Stimulated activated naive CD8-positive, alpha-beta T cell treated with anti-CD3 and anti-CD28 coated beads, Interleukin-15, Interleukin-2, amounts not matched to agents 100 U/mL and 50 U/mL, for 24 hours (primary cell): ENCODE measurements around the gene ALDH3B1.
A peak's percentile ranks its signal among the peaks of the same experiment; 100 is the strongest.

Source experiments
- ATAC-seq: fragments of 150-1000 bp; cut with Tn5 transposase; one replicate; pipeline ENCODE4 v1.10.0; 2021
- DNase-seq: peaks from one replicate; pipeline ENCODE4 v3.0.0; 2021

The ALDH3B1 gene

DNA sequence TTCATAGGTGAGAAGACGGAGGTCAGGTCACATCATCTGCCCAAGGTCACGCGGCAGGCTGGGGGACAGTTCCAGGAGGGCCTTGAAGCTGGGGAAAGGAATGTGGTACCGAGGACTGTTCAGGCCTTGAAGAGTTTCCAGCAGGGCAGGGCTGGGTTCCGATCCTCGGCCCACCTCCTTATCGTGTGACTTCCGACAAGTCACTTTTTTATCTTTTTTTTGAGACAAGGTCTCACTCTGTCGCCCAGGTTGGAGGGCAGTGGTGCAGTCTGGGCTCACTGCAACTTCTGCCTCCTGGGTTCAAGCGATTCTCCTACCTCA is 21.0 kb downstream of the ALDH3B1 start:
- ATAC-seq: no peak
- DNase-seq: no peak

DNA sequence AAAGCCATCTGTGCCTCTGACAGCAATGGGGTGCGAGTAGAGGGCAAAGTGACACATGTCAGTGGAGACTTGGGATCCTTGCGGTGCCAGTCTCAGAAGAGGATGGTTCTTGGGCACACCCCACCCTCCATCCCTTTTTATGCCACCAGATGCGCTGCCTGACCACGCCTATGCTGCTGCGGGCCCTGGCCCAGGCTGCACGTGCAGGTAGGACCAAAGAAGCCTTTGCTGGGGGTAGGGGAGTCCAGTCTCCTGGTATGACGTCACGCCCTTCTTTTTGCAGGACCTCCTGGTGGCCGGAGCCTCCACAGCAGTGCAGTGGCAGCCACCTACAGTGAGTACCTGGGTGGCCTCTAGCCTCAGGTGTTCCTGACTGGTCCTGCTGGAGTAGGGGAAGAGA is 21.9 kb downstream of the ALDH3B1 start:
- no peak for DNase-seq
- no peak for ATAC-seq

DNA sequence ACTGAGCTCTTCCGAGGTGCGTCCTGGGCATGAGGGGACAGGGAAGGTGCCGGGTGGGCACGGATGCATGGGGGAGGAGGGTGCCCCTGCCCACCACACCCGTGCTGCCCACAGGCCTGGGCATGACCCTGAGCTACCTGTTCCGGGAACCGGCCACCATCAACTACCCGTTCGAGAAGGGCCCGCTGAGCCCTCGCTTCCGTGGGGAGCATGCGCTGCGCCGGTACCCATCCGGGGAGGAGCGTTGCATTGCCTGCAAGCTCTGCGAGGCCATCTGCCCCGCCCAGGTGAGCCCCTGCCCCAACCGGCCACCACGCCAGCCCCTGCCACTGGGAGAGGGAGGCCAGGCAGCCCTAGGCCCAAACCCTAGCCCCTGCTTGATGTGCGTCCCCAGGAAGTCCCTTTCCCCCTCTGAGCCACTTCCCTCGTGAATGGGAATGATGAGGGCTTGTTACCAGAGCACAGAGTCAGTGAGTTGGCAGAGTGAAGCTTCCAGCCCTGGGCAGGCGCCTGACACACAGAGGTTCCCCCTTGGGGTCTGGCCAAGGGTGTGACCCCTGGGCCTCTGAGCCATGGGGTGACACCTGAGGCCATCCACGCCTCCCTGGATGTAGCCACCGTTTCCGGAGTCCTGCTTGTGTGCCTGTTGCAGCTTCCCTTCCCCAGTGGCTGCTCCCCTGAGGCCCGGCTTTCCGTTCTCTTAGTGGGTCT is 23.0 kb downstream of the ALDH3B1 start:
- ATAC-seq (no peak), DNase-seq (no peak)

DNA sequence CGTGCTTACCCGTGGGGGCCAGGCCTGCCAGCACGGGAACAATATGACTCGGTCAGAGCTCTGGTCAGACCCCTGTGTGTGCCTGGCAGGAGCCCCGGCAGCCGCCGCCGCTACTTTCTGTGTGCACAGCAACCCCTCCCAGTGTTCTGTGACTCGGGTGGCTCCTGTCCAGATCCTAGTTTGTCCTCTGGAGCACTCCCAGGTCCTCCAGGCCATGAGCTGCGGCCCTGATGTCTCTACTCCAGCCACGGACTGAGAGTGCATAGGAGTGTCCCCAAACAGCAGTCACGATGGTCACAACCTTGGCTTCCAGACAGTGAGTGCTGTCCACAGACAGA is 23.6 kb downstream of the ALDH3B1 start:
- ATAC-seq: no peak

DNA sequence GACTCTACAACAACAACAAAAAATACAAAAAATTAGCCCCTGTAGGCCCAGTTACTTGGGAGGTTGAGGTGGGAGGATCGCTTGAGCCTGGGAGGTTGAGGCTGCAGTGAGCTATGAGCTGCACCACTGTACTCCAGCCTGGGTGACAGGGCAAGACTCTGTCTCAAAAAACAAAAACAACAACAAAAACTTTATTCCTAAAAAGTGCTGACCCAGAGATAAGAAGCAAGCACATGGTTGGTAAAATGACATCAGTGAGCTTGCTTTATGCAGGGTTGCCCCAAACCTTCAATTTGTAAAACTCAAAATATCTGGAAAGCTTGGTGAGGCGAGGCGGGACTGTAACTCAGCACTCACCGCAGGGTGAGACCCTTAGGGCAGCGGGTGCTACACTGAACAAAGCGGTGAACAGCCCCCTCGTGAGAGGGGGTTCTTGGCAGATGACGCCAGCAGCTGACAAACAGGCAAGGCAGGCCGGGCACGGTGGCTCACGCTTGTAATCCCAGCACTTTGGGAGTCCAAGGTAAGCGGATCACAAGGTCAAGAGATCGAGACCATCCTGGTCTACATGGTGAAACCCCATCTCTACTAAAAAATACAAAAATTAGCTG is 25.2 kb downstream of the ALDH3B1 start:
- DNase-seq: no peak
- ATAC-seq: no peak

More for the DNA sequence above, 23.6 kb downstream of the ALDH3B1 start:
- no peak for DNase-seq

DNA sequence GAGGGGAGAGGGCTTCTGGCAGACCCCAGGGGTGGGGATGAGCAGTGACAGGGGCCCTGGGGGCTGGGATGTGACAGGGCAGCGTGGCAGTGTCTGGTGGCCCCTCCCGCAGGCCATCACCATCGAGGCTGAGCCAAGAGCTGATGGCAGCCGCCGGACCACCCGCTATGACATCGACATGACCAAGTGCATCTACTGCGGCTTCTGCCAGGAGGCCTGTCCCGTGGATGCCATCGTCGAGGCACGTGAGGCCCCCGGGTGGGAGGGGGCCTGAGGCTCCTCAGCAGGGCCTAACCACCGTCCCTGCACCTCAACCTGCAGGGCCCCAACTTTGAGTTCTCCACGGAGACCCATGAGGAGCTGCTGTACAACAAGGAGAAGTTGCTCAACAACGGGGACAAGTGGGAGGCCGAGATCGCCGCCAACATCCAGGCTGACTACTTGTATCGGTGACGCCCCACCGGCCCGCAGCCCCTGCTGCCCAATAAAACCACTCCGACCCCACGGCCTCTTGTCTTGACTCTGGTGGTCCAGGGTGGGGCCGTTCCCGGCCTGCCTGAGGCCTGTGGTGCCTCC is 26.1 kb downstream of the ALDH3B1 start:
- ATAC-seq: no peak
- DNase-seq: no peak

DNA sequence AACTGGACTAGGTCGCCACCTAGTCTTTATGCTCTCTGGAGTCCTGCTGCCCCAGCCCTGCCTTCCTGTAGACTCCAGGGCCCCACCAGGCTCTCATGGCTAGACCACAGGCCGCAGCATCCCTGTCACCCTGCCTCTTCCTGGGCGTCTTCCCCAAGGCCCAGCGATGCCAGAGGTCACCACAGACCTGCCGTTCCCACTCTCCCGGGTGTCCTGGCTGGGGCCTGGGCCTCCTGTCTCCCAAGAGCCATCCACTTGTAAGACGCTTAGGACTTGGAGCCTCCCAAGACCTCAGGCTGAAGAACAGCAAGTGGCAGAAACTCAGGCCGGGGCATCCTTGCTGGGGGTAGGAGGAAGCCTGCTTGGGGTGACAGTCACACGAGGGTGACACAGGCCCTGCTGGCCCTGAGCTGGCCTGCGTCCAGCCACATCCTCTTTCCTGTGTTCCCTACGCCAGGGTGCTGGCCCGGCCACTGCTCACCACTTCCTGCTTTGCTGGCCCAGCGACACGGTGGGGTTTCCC is 26.7 kb downstream of the ALDH3B1 start:
- DNase-seq (peak; percentile 49), ATAC-seq (peak; percentile 10)

DNA sequence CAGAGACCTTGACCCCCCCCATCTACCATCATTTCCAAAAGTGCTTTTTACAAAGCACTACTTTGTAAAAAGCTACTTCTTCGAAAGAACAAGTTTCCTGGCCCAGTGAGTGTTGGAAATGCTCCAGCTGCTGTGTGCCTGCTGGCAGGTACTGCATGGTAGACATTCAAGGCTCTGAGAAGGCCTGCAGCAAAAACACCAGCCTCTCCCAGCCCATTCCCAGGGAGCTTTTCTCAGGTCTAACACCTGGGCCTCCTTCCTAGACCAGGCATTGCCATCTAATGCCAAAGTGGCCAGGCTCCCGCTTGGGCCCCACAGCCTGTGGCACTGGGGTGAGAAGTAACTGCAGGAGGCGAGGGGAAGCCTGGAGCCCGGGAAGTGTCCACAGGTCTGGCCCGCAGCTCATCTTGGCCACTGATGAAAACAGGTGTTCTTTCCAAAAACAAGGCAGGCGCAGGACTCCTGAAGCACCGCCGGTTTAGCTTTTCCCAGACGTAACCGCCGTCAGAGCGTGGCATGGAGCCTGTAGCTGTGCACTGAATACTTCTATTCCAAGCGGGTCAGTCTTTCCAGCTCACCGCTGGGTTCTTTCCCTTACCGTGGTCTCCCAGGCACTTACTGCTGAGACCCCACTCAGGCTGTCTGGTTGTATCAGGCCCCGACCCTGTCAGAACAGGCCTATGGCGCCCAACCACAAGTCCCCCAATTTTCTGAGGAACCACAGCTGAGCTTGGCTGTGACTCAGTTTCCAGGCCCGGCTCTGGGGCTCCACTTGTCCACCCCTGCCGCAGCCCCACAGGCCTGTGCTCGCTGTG is 27.5 kb downstream of the ALDH3B1 start:
- ATAC-seq: no peak
- no peak for DNase-seq

DNA sequence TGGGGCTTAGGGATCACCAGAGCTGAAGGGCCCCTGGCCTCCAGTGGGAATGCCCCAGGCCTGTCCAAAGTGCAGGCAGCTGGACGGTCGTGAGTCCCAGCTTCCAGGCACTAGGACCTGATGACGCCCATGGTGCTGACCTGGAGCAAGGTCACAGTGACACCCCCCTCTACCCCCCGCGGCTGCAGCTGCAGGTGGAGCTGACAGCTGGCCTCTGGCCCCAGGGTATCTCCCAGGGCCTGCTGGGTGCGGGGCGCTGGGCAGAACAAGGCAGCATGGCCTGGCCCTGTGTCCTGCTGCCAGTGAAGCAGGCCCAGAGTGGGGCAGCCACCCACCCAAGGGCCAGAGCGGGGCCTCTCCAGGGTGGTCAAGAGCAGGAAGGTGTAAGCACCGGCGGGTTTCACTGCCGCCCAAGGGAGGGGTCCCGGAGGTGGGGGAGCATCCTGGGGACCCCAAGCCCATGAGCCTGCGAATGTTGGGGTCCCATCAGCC is 28.1 kb downstream of the ALDH3B1 start:
- ATAC-seq: no peak
- no peak for DNase-seq

DNA sequence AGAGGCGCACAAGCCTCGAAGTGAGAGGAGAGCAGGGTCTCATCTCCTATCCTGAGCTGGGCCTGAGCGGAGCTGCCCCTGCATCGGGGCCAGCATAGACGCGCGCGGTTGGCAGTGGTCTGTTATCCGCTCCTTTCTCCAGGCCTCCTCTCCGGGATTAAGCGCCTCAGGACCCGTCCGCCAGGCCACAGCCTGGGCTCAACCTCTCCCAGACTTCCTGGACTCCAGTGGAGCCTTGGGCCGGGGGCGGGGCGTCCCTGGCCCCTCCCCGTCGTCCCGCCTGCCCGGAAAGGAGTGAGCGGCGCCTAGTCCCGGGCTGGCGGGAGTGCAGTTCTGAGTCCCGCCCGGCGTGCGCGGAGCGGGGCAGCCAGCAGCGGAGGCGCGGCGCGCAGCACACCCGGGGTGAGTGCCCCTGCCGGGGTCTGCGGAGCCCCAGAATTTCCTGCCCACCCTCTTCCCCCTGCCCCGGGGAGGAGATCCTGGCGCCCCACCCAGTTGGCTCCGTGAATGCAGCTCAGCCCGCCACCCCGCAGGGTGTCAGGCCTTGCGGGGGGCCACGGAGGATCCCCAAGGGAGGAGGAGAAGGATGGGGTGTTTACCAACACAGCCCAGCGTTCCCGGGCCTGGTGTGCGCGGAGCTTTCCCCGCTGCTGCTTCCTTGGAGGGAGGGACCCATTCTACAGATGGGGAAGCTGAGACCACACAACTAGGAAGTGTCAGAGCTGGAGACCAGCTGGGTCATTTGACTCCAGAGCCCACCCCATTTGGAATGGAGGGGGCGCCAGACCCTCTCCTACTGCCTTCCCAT is 28.8 kb downstream of the ALDH3B1 start, which contains the start of gene TCIRG1:
TSS of gene TCIRG1 (plus strand) at position 308 of the 808 bp plus-strand sequence. CDS start 2,247 bp downstream, outside the sequence.
- peak; percentile 61 for ATAC-seq
- peak; percentile 77 for DNase-seq

DNA sequence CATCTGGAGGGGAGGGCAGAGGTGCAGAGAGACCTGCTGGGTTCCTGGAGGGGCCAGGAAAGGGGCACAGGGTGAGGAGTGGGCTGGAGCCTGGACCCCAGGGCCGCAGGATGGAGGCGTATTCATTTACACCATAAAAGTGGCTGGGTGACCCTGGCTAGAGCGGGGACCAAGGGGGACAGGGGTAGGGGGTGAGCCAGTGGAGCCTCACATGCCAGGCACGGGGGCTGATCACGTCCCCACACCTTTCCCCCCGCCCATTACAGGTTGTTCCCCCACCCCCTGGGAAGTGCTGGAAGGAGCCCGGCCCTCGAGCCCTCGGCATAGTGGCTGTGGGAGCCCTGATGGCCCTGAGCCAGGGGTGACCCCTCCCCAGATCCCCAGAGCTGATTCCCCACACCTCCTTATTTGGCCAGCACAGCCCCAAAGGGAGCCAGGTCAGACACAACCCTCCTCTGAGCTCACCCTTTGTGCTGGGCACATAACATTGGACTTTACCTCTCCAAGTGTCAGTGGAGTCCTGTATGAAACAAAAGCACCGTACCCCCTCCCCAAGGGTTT is 29.5 kb downstream of the ALDH3B1 start:
- no peak for ATAC-seq
- no peak for DNase-seq

DNA sequence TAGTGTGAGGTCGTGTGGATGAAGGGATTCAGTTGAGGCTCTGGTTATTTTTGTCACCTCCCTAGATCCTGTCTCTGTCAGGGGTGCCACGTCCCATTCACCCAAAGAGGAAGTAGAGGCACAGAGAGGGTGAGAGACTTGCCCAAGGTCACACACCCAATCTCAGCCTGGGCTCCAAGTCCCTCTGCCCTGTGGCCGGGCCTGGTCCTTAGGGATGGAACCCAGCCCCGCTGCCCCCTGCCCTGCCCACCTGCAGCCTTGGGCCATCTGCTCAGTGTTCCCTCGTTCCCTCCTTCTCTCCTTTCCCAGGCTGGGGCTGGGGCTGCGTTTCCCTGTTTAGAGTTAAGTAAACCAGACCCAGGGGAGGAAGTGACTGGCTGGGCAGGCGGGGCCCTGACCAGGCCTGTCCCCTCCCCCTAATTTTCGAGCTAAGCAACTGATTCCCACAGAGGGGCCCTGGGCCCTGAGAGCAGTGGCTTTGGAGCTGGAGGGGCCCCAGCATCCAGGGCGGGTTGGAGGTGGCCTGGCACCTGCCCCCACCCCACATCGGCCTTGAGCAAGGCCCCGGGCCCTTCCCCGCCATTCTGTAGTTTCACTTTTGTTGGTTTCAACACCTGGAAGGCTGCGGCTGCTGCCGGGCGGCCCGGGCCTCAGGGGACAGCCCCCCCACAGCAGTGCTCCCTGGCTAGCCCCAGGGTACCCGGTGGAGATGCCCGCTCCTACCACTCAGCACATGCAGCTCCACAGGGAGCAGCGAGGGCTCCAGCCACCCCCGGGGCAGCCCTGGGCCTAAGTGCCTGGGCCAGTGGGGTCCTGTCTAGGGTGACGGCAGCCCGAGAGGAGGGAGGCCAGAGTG is 30.2 kb downstream of the ALDH3B1 start:
- DNase-seq: peak; percentile 70
- ATAC-seq: peak; percentile 57

DNA sequence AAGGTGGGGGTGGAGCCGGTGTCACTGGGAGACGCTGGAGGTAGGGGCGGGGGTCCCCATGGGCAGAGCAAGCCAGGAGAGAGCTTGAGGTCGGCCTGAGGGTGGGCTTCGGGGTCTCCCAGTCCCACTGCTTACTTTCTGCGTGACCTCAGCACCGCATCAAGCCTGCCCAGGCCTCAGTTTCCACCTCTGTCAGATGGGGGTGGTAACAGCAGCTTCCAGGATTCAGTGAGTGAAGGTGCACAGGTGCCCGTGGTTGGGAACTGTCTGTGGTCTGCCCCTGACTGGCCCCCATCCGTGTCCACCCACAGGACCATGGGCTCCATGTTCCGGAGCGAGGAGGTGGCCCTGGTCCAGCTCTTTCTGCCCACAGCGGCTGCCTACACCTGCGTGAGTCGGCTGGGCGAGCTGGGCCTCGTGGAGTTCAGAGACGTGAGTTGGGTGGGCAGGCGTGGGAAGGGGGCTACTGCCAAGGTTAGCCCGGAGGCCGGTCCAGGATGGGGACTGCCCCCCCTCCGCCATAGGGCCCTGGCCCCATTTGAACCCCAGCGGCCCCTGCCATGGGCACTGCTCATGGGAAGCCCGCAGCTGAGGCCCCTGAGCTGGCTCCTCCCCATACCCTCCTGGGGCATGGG is 30.9 kb downstream of the ALDH3B1 start:
- DNase-seq (no peak), ATAC-seq (no peak)

DNA sequence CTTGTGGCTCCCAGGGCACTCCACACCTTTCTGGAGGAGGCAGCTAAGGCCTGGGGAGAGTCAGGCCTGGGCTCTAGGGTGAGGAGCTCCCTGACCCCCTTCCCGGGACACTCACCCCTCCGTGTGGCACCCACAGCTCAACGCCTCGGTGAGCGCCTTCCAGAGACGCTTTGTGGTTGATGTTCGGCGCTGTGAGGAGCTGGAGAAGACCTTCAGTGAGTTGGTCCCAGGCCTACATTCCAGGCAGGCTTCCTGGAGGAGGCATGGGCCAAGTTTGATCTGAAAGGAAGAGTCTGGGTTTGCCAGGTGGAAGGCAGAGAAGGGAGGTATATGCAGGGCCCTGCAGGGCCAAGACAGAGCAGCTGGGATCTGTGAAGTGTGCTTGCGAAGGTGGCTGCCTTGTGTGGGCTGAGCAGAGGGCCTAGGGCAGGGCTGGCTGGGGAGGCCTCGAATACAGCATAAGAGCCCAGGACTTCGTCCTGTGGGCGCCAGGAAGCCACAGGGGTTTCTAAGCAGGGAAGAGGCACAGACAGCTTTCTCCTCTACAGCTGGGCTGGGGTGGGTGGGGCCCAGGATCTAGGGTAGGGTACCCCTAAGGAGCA is 31.6 kb downstream of the ALDH3B1 start:
- ATAC-seq: no peak
- DNase-seq: no peak

DNA sequence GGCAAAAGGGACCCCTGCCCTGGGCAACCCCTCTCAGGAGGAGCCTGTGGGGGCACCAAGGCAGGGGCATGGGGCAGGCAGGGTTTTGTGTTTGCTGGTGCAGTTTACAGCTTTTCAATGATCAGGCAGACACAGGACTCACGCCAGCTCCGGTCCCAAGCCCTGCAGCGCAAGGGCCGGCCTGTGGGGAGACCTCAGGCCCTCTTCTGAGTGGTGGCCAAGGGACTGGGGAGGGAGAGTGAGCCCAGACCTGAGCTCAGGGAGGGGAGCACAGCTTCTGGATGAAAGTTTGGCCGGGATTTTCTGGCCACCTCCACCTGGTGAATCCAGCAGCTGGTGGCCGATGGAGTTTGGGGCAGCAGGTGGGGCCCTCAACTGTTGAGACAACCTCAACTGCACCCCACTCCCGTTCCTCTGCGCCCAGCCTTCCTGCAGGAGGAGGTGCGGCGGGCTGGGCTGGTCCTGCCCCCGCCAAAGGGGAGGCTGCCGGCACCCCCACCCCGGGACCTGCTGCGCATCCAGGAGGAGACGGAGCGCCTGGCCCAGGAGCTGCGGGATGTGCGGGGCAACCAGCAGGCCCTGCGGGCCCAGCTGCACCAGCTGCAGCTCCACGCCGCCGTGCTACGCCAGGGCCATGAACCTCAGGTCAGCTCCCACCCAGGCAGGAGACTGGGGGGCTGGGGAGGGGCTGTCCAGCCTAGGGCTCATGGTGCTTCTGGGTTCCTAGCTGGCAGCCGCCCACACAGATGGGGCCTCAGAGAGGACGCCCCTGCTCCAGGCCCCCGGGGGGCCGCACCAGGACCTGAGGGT is 32.3 kb downstream of the ALDH3B1 start:
- DNase-seq (no peak), ATAC-seq (no peak)

DNA sequence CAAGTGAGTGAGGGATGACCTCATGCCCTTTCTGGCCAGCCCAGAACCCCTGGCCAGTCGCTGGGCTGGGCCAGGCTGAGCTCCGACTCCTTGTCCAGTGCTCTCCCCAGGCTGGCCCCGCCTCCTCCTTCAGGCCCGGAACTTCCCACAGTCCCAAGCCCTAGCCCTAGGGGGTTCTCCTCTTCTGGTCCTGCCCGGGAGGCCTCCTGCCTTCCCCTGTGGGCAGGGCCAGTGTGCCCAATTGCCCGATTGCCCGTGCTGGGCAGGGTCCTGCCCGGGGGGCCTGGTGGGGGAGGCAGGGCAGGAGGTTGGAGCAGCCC is 32.9 kb downstream of the ALDH3B1 start:
- no peak for ATAC-seq
- no peak for DNase-seq

DNA sequence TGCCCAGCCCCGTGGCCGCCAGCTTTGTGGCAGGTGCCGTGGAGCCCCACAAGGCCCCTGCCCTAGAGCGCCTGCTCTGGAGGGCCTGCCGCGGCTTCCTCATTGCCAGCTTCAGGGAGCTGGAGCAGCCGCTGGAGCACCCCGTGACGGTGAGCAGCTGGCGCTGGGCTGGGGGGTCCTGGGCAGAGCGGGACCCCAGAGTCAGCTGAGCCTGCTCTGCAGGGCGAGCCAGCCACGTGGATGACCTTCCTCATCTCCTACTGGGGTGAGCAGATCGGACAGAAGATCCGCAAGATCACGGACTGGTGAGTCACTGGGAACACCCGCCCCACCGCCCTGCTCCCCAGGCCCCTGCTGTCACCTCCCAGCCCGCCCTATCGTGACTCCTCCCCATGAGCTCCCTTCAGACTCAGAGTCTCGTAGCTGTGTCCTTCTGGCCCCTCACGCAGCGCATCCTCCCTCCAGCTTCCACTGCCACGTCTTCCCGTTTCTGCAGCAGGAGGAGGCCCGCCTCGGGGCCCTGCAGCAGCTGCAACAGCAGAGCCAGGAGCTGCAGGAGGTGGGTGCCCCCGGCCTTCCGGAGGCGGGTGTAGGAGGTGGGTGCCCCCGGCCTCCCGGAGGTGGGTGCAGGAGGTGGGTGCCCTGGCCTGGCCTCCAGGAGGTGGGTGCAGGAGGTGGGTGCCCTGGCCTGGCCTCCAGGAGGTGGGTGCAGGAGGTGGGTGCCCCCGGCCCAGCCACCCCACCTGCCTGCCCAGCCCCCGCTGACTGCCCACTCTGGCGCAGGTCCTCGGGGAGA is 33.4 kb downstream of the ALDH3B1 start:
- ATAC-seq: no peak
- no peak for DNase-seq
